HepG2 (cell line): Measurements from ENCODE around the gene SPINDOC. TPM values are rescaled to one million over a fixed set of nuclear protein-coding genes. Genes with fewer than 3 reads are reported as not detected.

Experiments
- CREB1 ChIP-seq, 2 experiments: fragments of 450-650 bp in 1 of 2; IDR thresholded peaks; 2 replicates each; pipeline ENCODE4 v1.6.1; 2016 to 2017; ENCODE audit warnings: control low read depth in 1 of 2, mild to moderate bottlenecking in 1 of 2, missing compliant biosample characterization in 1 of 2, missing genetic modification characterization in 1 of 2
- FOXJ3 ChIP-seq: sonication (generic); formaldehyde crosslinking; IDR thresholded peaks from 2 replicates; pipeline ENCODE4 v1.4.0; 2020; ENCODE audit warnings: missing genetic modification reagents, mild to moderate bottlenecking, borderline replicate concordance
- HES4 ChIP-seq: sonication (generic); formaldehyde crosslinking; IDR thresholded peaks from 2 replicates; pipeline ENCODE4 v1.9.0; 2021; ENCODE audit warnings: mild to moderate bottlenecking, missing genetic modification reagents, borderline replicate concordance
- HNRNPL ChIP-seq: fragments of 200-400 bp; formaldehyde crosslinking; IDR thresholded peaks from 2 replicates; pipeline ENCODE4 v1.6.1; 2017; ENCODE audit warnings: mild to moderate bottlenecking, low read depth, low read length
- IRX3 ChIP-seq: sonication (generic); formaldehyde crosslinking; IDR thresholded peaks from 2 replicates; pipeline ENCODE4 v1.8.1; 2023; ENCODE audit warnings: mild to moderate bottlenecking, low read depth, missing genetic modification reagents, borderline replicate concordance
- JDP2 ChIP-seq: sonication (generic); formaldehyde crosslinking; IDR thresholded peaks from 2 replicates; pipeline ENCODE4 v1.8.1; 2022; ENCODE audit warnings: missing genetic modification reagents, borderline replicate concordance
- JUNB ChIP-seq: sonication (generic); formaldehyde crosslinking; IDR thresholded peaks from 2 replicates; pipeline ENCODE4 v1.8.0; 2022; ENCODE audit warnings: missing genetic modification reagents, mild to moderate bottlenecking, borderline replicate concordance
- NKX3-1 ChIP-seq: sonication (generic); formaldehyde crosslinking; IDR thresholded peaks from 2 replicates; pipeline ENCODE4 v1.5.0; 2020; ENCODE audit warnings: missing genetic modification reagents
- SNRNP70 ChIP-seq: fragments of 200-400 bp; formaldehyde crosslinking; IDR thresholded peaks from 2 replicates; pipeline ENCODE4 v1.6.1; 2017; ENCODE audit warnings: mild to moderate bottlenecking, low read depth, low read length, moderate library complexity
- SOX13 ChIP-seq, 3 experiments: fragments of 450-650 bp in 1 of 3; sonication (generic) in 1 of 3; formaldehyde crosslinking in 1 of 3; IDR thresholded peaks in 2 of 3; conservative IDR thresholded peaks in 1 of 3; 2 replicates each; pipeline versions ENCODE4 v1.5.0 to v1.6.1; 2016 to 2020; ENCODE audit warnings: antibody characterized with exemption in 1 of 3, mild to moderate bottlenecking in 1 of 3, missing compliant biosample characterization in 1 of 3, missing genetic modification reagents in 1 of 3, moderate library complexity in 1 of 3
- SRSF9 ChIP-seq: fragments of 200-400 bp; formaldehyde crosslinking; IDR thresholded peaks from 2 replicates; pipeline ENCODE4 v1.6.1; 2018; ENCODE audit warnings: borderline replicate concordance, mild to moderate bottlenecking, low read depth, low read length; ENCODE audit not compliant: insufficient read depth, poor library complexity, severe bottlenecking
- WIZ ChIP-seq: sonication (generic); formaldehyde crosslinking; IDR thresholded peaks from 2 replicates; pipeline ENCODE4 v1.5.1; 2020; ENCODE audit warnings: mild to moderate bottlenecking, missing genetic modification reagents
- ZNF431 ChIP-seq: sonication (generic); formaldehyde crosslinking; IDR thresholded peaks from 2 replicates; pipeline ENCODE4 v1.9.0; 2022; ENCODE audit warnings: missing genetic modification reagents, low read depth, mild to moderate bottlenecking, borderline replicate concordance
- polyA plus RNA-seq, 8 experiments: library from polyadenylated mRNA; depleted of rRNA in 3 of 8; stranded (reverse) in 7 of 8; unstranded in 1 of 8; fragments of >200 nt; fragmentation: Illumina TruSeq in 4 of 8; extraction: Trizol in 4 of 8; gene quantifications; 2 replicates each; pipeline versions ENCODE4 v1.2.1 to v1.2.3, GENCODE V29; 2011 to 2016; ENCODE audit warnings: low read depth in 4 of 8, missing spikeins in 1 of 8, mixed read lengths in 1 of 8; ENCODE audit not compliant: insufficient read depth in 1 of 8
- total RNA-seq, 5 experiments: library from RNA; depleted of rRNA; stranded (reverse); fragments of >200 nt; fragmentation: Illumina TruSeq; extraction: Trizol; gene quantifications; 2 replicates each; pipeline ENCODE4 v1.2.3, GENCODE V29; 2016; ENCODE audit warnings: low read depth in 1 of 5
- TF ChIP-seq, protein P1 (sequence below): IDR thresholded peaks from 2 replicates; pipeline ENCODE4 v1.6.1; 2012; ENCODE audit warnings: low read length, improper control_type of control experiment
- TF ChIP-seq, protein P2 (sequence below): sonication (generic); formaldehyde crosslinking; IDR thresholded peaks from 2 replicates; pipeline ENCODE4 v1.8.1; 2022; ENCODE audit warnings: mild to moderate bottlenecking, missing genetic modification reagents
- TF ChIP-seq, protein P3 (sequence below): sonication (generic); formaldehyde crosslinking; IDR thresholded peaks from 2 replicates; pipeline ENCODE4 v1.4.0; 2020; ENCODE audit warnings: missing genetic modification reagents
- TF ChIP-seq, protein P4 (sequence below): sonication (generic); formaldehyde crosslinking; IDR thresholded peaks from 2 replicates; pipeline ENCODE4 v1.5.1; 2020; ENCODE audit warnings: missing genetic modification reagents, mild to moderate bottlenecking, borderline replicate concordance

Gene SPINDOC
- total and polyA plus RNA-seq, 2 of the 13 experiments (the other 11 are each of a cell fraction or from before 2014, with no cell fraction given) = 21.4 to 29.9 TPM

DNA sequence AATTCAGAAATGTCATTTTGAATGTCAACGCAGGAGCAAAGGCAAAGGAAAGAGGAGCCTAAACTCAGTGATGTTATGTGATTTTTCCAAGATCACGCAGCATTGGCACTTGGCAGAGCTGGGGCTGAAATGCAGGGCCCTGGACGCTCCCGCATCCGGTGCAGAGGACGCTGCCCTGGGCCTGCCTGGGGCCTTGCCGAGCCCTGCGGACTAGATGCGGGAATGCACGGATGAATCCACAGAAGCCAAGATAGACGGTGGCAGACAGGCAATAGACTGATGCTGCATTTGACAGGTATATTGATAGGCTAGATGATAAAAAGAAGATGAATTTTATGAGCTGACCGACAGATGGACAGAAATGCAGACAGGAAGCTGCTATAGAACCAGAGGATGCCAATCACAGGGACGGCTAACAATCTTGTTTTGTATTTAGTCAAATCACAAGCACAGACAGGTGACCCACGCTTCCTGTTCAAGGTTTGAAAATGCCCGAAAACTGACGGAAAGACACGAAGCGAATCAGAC is 25.0 kb downstream of the SPINDOC start (continued):
- TF ChIP-seq, protein P1, sequence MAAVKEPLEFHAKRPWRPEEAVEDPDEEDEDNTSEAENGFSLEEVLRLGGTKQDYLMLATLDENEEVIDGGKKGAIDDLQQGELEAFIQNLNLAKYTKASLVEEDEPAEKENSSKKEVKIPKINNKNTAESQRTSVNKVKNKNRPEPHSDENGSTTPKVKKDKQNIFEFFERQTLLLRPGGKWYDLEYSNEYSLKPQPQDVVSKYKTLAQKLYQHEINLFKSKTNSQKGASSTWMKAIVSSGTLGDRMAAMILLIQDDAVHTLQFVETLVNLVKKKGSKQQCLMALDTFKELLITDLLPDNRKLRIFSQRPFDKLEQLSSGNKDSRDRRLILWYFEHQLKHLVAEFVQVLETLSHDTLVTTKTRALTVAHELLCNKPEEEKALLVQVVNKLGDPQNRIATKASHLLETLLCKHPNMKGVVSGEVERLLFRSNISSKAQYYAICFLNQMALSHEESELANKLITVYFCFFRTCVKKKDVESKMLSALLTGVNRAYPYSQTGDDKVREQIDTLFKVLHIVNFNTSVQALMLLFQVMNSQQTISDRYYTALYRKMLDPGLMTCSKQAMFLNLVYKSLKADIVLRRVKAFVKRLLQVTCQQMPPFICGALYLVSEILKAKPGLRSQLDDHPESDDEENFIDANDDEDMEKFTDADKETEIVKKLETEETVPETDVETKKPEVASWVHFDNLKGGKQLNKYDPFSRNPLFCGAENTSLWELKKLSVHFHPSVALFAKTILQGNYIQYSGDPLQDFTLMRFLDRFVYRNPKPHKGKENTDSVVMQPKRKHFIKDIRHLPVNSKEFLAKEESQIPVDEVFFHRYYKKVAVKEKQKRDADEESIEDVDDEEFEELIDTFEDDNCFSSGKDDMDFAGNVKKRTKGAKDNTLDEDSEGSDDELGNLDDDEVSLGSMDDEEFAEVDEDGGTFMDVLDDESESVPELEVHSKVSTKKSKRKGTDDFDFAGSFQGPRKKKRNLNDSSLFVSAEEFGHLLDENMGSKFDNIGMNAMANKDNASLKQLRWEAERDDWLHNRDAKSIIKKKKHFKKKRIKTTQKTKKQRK = no peak
- TF ChIP-seq JUNB (CRISPR knock-in tag) (no peak), IRX3 (CRISPR knock-in tag) (no peak), NKX3-1 (CRISPR knock-in tag) (no peak), HNRNPL (no peak), FOXJ3 (no peak), CREB1 (IDR thresholded peaks at IDR 0.05) (no peak), CREB1 (CRISPR knock-in tag; IDR thresholded peaks at IDR 0.05) (no peak), ZNF431 (CRISPR knock-in tag) (no peak), WIZ (CRISPR knock-in tag) (no peak), JDP2 (CRISPR knock-in tag) (no peak), SRSF9 (no peak), SOX13 (IDR thresholded peaks at IDR 0.05) (no peak), SOX13 (CRISPR knock-in tag; conservative IDR thresholded peaks at IDR 0.05 in 1 of 2, IDR thresholded peaks at IDR 0.05 in 1 of 2) (no peak), HES4 (CRISPR knock-in tag) (no peak), SNRNP70 (no peak)
- TF ChIP-seq, protein P2, sequence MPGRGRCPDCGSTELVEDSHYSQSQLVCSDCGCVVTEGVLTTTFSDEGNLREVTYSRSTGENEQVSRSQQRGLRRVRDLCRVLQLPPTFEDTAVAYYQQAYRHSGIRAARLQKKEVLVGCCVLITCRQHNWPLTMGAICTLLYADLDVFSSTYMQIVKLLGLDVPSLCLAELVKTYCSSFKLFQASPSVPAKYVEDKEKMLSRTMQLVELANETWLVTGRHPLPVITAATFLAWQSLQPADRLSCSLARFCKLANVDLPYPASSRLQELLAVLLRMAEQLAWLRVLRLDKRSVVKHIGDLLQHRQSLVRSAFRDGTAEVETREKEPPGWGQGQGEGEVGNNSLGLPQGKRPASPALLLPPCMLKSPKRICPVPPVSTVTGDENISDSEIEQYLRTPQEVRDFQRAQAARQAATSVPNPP (CRISPR knock-in tag) = no peak
- TF ChIP-seq, protein P3, sequence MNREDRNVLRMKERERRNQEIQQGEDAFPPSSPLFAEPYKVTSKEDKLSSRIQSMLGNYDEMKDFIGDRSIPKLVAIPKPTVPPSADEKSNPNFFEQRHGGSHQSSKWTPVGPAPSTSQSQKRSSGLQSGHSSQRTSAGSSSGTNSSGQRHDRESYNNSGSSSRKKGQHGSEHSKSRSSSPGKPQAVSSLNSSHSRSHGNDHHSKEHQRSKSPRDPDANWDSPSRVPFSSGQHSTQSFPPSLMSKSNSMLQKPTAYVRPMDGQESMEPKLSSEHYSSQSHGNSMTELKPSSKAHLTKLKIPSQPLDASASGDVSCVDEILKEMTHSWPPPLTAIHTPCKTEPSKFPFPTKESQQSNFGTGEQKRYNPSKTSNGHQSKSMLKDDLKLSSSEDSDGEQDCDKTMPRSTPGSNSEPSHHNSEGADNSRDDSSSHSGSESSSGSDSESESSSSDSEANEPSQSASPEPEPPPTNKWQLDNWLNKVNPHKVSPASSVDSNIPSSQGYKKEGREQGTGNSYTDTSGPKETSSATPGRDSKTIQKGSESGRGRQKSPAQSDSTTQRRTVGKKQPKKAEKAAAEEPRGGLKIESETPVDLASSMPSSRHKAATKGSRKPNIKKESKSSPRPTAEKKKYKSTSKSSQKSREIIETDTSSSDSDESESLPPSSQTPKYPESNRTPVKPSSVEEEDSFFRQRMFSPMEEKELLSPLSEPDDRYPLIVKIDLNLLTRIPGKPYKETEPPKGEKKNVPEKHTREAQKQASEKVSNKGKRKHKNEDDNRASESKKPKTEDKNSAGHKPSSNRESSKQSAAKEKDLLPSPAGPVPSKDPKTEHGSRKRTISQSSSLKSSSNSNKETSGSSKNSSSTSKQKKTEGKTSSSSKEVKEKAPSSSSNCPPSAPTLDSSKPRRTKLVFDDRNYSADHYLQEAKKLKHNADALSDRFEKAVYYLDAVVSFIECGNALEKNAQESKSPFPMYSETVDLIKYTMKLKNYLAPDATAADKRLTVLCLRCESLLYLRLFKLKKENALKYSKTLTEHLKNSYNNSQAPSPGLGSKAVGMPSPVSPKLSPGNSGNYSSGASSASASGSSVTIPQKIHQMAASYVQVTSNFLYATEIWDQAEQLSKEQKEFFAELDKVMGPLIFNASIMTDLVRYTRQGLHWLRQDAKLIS (CRISPR knock-in tag) = no peak
- TF ChIP-seq, protein P4, sequence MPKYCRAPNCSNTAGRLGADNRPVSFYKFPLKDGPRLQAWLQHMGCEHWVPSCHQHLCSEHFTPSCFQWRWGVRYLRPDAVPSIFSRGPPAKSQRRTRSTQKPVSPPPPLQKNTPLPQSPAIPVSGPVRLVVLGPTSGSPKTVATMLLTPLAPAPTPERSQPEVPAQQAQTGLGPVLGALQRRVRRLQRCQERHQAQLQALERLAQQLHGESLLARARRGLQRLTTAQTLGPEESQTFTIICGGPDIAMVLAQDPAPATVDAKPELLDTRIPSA (CRISPR knock-in tag) = no peak
